Activated T-helper 17 cell treated with anti-CD3 and anti-CD28 coated beads, Interleukin-2, amount 50 U/mL, for 72 hours (primary cell): Measurements from ENCODE around the gene C6orf62. TPM values are rescaled to one million over a fixed set of nuclear protein-coding genes. Genes with fewer than 3 reads are reported as not detected.
"Not testable (repeated sequence)": the region's sequence is repeated elsewhere in the genome, so short reads cannot be mapped to it uniquely, and the experiment has no call there.

Source experiments
- ATAC-seq: fragments of 150-1000 bp; cut with Tn5 transposase; replicated peaks from 2 replicates; pipeline ENCODE4 v1.10.0; 2021; ENCODE audit warnings: mild to moderate bottlenecking, moderate library complexity
- H3K27ac Mint-ChIP-seq: one replicate; pipeline ENCODE4 v1.8.0; 2022; ENCODE audit warnings: mixed read lengths
- H3K27me3 Mint-ChIP-seq: one replicate; pipeline ENCODE4 v1.8.0; 2022; ENCODE audit warnings: mixed read lengths
- H3K36me3 Mint-ChIP-seq: one replicate; pipeline ENCODE4 v1.8.0; 2022; ENCODE audit warnings: low read depth, mild to moderate bottlenecking, mixed read lengths
- H3K4me1 Mint-ChIP-seq: one replicate; pipeline ENCODE4 v1.8.0; 2022; ENCODE audit warnings: mixed read lengths
- H3K4me3 Mint-ChIP-seq: one replicate; pipeline ENCODE4 v1.8.0; 2022; ENCODE audit warnings: mild to moderate bottlenecking, mixed read lengths
- H3K9me3 Mint-ChIP-seq: one replicate; pipeline ENCODE4 v1.8.0; 2022; ENCODE audit warnings: mixed read lengths
- total RNA-seq, 2 donors: library from RNA; stranded (reverse); gene quantifications; one replicate each; pipeline ENCODE4 v1.2.3, GENCODE V29; 2022

C6orf62 gene
- 100 to 1,000 TPM; 106 to 185 TPM for total RNA-seq

DNA sequence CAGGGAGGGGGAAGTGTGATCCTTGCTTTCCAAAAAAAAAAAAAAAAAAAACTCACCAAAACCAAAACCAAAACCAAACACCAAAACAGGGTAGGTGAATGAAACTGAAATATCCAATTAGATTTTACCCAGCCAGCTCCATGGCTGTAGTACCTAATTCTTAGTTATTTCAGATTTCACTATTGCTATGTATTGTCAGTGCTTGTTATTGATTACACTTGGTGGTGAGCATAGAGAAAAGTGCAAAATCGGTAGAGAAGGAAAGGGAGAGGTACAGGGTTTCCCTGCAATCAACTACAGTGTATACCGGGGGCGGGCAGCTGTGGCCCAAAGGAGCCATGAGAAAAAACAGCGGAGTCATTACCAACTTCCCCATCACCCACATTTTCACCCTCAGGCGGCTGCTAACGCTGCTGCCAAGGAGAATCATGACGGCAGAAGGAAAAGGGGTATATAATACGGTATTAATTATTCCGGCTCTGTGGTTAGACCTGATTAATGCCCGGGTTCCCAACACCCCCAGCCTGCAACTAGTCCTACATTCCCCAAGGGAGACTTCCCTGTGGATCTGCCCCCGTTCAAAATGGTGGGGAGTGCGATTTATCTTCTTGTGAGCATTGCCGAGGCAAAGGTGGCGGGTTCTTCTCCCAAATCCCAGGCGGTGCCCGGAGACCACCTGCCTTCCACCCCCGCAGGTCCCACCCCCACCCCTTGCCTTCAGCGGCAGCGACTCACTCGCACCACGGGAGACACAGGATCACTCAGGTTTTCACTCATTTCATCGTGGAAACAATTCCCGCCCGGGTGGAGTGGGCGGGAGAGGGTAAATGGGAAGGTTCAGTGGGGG, at the start of gene C6orf62:
C6orf62 (minus strand) TSS at position 30 of the 847 bp plus-strand sequence. CDS start 486 bp downstream, outside the sequence.
- peaks cover 71% of the 10 kb centered on the region for H3K36me3 Mint-ChIP-seq
- peak; percentile 35 for ATAC-seq

DNA sequence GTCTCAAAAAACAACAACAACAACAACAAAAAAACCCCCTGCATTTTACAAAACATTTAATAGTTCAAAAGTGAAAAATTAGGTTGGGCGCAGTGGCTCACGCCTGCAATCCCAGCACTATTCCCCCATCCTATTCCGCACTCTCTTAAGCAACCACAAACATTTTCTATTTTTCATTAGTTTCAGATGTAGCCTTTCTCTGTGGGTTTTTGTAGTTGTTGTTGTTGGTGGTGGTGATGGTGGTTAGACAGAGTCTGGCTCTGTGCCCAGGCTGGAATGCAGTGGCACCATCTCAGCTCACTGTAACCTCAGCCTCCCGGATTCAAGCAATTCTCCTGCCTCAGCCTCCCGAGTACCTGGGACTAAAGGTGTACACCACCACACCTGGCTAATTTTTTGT, 49.4 kb upstream of the C6orf62 start:
- ATAC-seq, result no peak
- no peaks in the 10 kb centered on the region for H3K27me3 Mint-ChIP-seq
- H3K27ac Mint-ChIP-seq, result no peak overlapping the region
- no peak overlapping the region for H3K4me3 Mint-ChIP-seq
- H3K4me1 Mint-ChIP-seq, result no peaks in the 10 kb centered on the region
- H3K36me3 Mint-ChIP-seq, result no peaks in the 10 kb centered on the region
- no peaks in the 10 kb centered on the region for H3K9me3 Mint-ChIP-seq

More for the DNA sequence above, at the start of gene C6orf62:
- Mint-ChIP-seq H3K27me3 (no peaks in the 10 kb centered on the region), H3K27ac (peak within 1 kb of the TSS; percentile 99), H3K4me3 (peak within 1 kb of the TSS; percentile 79), H3K4me1 (peaks cover 16% of the 10 kb centered on the region), H3K9me3 (no peaks in the 10 kb centered on the region)

DNA sequence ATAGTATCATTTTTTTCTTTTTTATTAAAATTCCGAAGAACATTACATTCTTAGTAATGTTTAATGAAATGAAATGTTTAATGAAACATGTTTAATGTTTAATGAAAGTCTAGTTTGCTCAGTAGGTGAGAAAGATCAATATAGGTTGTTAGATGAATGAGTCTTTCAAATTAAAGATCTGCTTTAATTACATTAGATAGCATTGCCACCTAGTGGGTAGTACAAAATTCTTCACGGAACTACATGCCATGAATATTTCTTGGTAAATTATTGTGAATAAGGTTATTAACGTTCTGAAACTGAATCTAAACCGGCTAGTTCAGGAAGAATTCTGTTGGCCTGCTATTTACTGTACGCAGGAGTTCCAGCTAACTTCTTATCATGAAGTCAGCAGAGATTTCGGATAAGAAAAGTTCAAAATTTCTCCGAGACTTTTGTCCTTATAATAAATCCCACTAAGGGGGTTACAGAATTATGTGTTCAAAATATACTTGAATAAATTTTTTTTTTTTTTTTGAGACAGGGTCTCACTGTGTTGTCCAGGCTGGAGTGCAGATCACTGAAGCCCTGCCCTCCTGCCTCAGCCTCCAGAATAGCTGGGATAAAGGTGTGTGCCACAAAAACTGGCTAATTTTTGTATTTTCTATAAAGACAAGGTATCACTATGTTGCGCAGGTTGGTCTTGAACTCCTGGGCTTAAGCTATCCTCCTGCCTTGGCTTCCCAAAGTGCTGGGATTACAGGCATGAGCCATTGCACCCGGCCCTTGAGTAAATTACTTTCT, 47.9 kb upstream of the C6orf62 start:
- no peak overlapping the region for H3K4me3 Mint-ChIP-seq
- no peaks in the 10 kb centered on the region for H3K9me3 Mint-ChIP-seq
- no peaks in the 10 kb centered on the region for H3K27me3 Mint-ChIP-seq
- H3K4me1 Mint-ChIP-seq, result no peaks in the 10 kb centered on the region
- H3K36me3 Mint-ChIP-seq, result no peaks in the 10 kb centered on the region
- no peak overlapping the region for H3K27ac Mint-ChIP-seq
- ATAC-seq, result peak; percentile 62

DNA sequence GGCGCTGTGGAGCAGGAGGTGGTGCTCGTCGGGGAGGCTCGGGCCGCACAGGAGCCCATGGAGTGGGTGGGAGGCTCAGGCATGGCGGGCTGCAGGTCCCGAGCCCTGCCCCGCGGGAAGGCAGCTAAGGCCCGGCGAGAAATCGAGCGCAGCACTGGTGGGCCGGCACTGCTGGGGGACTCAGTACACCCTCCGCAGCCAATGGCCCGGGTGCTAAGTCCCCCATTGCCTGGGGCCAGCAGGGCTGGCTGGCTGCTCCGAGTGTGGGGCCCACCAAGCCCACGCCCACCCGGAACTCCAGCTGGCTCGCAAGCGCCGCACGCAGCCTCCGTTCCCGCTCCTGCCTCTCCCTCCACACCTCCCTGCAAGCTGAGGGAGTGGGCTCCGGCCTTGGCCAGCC, 47.0 kb upstream of the C6orf62 start:
- H3K36me3 Mint-ChIP-seq, H3K27ac Mint-ChIP-seq, H3K4me3 Mint-ChIP-seq, H3K4me1 Mint-ChIP-seq, H3K27me3 Mint-ChIP-seq, H3K9me3 Mint-ChIP-seq, ATAC-seq: not testable (repeated sequence)

DNA sequence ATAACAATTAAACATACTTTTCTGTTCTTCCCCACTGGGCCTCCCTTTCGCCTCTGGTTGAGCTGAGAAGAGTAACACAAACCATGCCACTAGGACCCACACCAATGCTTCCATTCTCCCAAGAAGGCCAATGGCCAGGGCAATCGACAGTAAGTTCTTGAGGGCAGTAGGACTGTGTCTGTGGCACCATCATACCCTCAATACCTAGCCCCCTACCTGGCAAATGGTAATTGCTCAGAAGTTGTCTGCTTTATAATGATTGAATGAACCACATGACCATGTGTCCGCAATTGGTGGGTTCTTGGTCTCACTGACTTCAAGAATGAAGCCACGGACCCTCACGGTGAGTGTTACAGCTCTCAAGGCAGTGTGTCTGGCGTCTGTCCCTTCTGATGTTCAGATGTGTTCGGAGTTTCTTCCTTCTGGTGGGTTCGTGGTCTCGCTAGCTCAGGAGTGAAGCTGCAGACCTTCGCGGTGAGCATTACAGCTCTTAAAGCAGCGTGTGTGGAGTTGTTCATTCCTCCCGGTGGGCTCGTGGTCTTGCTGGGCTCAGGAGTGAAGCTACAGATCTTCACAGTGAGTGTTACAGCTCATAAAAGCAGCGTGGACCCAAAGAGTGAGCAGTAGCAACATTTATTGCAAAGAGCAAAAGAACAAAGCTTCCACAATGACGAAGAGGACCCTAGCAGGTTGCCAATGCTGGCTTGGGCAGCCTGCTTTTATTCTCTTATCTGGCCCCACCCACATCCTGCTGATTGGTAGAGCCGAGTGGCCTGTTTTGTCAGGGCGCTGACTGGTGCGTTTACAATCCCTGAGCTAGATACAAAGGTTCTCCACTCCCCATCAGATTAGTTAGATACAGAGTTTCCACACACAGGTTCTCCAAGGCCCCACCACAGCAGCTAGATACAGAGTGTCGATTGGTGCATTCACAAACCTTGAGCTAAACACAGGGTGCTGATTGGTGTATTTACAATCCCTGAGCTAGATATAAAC, 46.2 kb upstream of the C6orf62 start:
- H3K4me3 Mint-ChIP-seq, H3K4me1 Mint-ChIP-seq, H3K27me3 Mint-ChIP-seq: not testable (repeated sequence)

DNA sequence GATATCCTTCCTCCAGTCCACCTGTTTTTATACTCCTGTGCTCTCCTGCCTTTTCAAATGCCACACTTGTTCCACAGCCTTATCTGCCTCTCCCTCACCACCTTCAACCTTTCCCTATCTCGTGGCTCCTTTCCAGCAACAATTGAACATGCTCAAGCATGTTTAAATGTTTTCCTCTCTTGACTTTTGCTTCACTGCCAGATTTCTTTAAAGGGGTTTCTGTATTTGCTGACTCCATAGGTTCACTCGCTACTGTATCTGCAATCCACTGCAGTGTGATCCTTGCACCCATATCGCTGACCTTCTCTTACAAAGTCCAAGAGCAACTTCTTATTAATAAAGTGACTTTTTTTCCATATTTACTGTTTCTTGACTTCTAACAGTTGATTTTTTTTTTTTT, 44.6 kb upstream of the C6orf62 start:
- ATAC-seq, result no peak
- Mint-ChIP-seq H3K36me3 (no peaks in the 10 kb centered on the region), H3K27ac (no peak overlapping the region), H3K4me1 (no peaks in the 10 kb centered on the region), H3K4me3 (no peak overlapping the region), H3K9me3 (no peaks in the 10 kb centered on the region), H3K27me3 (no peaks in the 10 kb centered on the region)

More for the DNA sequence above, 46.2 kb upstream of the C6orf62 start:
- H3K27ac Mint-ChIP-seq, H3K9me3 Mint-ChIP-seq, H3K36me3 Mint-ChIP-seq, ATAC-seq: not testable (repeated sequence)

DNA sequence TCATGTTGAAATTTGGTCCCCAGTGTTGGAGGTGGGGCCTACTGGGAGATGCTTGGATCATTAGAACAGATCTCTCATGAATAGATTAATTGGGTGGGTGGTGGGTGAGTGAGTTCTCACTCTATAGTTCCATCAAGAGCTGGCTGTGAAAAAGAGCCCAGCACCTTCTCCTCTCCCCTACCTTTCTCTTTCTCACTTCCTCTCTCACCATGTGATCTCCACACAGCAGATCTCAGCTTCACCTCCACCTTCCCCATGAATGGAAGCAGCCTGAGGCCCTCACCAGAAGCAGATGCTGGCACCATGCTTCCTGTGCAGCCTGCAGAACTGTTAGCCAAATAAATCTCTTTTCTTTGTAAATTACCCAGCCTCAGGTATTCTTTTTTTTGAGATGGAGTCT, 42.9 kb upstream of the C6orf62 start:
- no peak for ATAC-seq
- H3K27ac Mint-ChIP-seq, result no peak overlapping the region
- H3K36me3 Mint-ChIP-seq, result no peaks in the 10 kb centered on the region
- no peaks in the 10 kb centered on the region for H3K4me1 Mint-ChIP-seq
- H3K9me3 Mint-ChIP-seq, result no peaks in the 10 kb centered on the region
- no peak overlapping the region for H3K4me3 Mint-ChIP-seq
- no peaks in the 10 kb centered on the region for H3K27me3 Mint-ChIP-seq

DNA sequence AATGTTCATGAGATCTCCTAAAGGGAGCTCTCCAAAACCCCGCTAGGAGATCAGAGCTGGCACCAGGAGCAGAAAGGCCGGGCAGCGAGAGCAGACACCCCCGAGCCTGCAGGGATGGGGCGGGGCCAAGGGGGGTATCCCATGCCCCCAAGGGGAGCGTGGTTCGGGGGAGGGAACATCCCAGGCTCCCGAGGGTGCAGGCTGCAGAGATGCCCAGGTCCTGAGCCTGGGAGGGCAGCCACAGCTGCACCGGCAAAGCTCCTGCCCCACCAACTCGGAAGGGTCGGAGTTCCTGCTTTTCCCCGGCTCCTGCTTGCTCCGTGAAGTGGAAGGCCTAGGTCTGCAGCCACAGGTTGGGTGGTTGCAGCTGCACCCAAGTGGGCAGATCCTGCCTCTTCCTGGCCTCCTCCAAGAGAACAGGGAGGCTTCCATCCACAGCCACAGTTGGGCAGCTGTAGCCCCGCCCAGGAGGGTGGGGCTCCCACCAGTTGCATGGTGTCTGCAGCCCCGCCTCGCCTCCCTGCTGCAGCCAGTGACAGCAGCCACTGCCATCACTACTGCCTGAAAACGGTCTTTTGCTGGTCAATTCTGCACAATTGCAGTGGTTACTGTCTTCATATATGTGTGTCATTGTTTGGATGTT, 42.4 kb upstream of the C6orf62 start:
- Mint-ChIP-seq H3K4me3 (no peak overlapping the region), H3K4me1 (no peaks in the 10 kb centered on the region), H3K27me3 (no peaks in the 10 kb centered on the region), H3K27ac (no peak overlapping the region), H3K9me3 (no peaks in the 10 kb centered on the region), H3K36me3 (no peaks in the 10 kb centered on the region)
- ATAC-seq, result peak; percentile 52

DNA sequence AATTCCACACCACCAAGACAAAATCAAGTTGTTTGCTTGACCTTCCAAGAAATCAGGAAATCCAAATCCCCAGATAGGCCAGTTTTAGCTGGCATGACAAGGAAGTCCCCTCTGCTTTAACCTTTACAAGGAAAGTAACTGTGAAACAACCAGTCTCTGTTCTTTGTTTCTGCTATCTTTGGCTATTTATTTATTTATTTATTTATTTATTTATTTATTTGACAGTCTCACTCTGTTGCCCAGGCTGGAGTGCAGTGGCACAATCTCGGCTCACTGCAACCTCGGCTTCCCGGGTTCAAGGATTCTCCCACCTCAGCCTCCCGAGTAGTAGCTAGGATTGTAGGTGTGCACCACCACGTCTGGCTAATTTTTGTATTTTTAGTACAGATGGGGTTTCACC, 41.3 kb upstream of the C6orf62 start:
- H3K27me3 Mint-ChIP-seq, result no peaks in the 10 kb centered on the region
- ATAC-seq, result no peak
- no peak overlapping the region for H3K27ac Mint-ChIP-seq
- no peaks in the 10 kb centered on the region for H3K36me3 Mint-ChIP-seq
- H3K4me3 Mint-ChIP-seq, result no peak overlapping the region
- H3K9me3 Mint-ChIP-seq, result no peaks in the 10 kb centered on the region
- no peaks in the 10 kb centered on the region for H3K4me1 Mint-ChIP-seq

DNA sequence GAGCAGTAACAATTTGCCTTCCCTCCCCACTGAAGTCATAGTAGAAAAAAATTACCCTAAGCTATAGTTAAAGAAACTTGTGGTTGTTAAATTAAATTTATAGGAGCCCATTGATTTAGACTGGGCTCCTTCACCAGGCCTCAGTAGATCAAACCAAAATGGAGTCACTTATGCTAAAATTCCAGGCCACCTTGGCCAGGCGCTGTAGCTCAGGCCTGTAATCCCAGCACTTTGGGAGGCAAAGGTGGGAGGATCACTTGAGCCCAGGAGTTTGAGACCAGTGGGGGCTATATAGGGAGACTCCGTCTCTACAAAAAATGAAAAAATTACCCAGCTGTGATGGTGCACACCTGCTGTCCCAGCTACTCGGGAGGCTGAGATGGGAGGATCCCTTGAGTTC, 40.8 kb upstream of the C6orf62 start:
- no peak overlapping the region for H3K27ac Mint-ChIP-seq
- H3K27me3 Mint-ChIP-seq, result no peaks in the 10 kb centered on the region
- H3K9me3 Mint-ChIP-seq, result no peaks in the 10 kb centered on the region
- no peak for ATAC-seq
- H3K4me1 Mint-ChIP-seq, result no peaks in the 10 kb centered on the region
- no peaks in the 10 kb centered on the region for H3K36me3 Mint-ChIP-seq
- no peak overlapping the region for H3K4me3 Mint-ChIP-seq

DNA sequence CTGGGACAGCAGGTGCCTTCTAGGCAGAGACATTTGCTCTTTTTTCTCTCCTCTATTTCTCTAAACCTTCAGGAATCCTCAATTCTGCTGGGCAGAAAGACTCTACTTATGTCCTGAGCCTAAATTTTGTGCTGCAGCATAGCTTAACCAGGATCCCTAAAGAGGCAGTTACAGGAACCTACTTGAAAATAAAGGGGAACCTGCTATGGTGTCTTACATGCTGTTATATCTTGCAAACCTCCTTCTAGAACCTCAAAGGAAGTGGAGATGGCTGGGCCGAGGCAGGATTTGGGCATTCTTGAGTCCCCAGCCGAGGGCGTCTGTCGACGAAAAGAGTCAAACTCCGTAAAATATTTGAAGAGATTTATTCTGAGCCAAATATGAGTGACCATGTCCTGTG, 38.7 kb upstream of the C6orf62 start:
- H3K4me3 Mint-ChIP-seq, result no peak overlapping the region
- no peaks in the 10 kb centered on the region for H3K27me3 Mint-ChIP-seq
- no peaks in the 10 kb centered on the region for H3K9me3 Mint-ChIP-seq
- ATAC-seq, result no peak
- H3K27ac Mint-ChIP-seq, result no peak overlapping the region
- no peaks in the 10 kb centered on the region for H3K36me3 Mint-ChIP-seq
- no peaks in the 10 kb centered on the region for H3K4me1 Mint-ChIP-seq

DNA sequence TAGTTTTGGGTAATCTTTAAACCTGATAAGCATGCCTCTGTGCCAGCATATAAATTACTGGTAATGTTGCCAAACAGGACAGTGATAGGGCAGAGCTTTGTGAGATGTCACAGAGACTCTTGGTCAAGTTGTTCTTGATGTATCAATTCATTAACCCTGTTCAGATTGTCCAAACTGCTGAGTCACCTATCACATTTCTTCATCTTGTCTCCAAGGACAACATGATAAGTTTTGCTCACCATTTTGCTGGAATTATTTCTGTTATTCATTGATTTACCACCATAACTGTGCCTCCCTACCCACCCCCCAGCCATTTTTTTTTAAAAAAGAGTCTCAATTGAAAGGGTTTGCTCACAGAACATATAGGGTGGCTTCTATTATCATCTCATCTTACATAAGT, 36.3 kb upstream of the C6orf62 start:
- no peak overlapping the region for H3K27ac Mint-ChIP-seq
- ATAC-seq, result no peak
- H3K4me1 Mint-ChIP-seq, result no peaks in the 10 kb centered on the region
- H3K4me3 Mint-ChIP-seq, result no peak overlapping the region
- no peaks in the 10 kb centered on the region for H3K27me3 Mint-ChIP-seq
- no peaks in the 10 kb centered on the region for H3K9me3 Mint-ChIP-seq
- H3K36me3 Mint-ChIP-seq, result no peaks in the 10 kb centered on the region

DNA sequence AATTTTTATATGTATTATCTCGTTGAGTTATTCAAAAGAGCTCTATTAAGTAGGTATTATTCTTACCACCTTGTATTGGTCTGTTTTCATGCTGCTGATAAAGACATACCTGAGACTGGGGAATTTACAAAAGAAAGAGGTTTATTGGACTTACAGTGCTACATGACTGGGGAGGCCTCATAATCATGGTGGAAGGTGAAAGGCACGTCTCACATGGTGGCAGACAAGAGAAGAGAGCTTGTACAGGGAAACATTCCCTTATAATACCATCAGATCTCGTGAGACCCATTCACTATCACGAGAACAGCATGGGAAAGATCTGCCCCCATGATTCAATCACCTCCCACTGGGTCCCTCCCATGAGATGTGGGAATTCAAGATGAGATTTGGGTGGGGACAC, 35.4 kb upstream of the C6orf62 start:
- not testable (repeated sequence) for H3K36me3 Mint-ChIP-seq, H3K27me3 Mint-ChIP-seq, H3K4me3 Mint-ChIP-seq, H3K9me3 Mint-ChIP-seq, H3K4me1 Mint-ChIP-seq, H3K27ac Mint-ChIP-seq, ATAC-seq

DNA sequence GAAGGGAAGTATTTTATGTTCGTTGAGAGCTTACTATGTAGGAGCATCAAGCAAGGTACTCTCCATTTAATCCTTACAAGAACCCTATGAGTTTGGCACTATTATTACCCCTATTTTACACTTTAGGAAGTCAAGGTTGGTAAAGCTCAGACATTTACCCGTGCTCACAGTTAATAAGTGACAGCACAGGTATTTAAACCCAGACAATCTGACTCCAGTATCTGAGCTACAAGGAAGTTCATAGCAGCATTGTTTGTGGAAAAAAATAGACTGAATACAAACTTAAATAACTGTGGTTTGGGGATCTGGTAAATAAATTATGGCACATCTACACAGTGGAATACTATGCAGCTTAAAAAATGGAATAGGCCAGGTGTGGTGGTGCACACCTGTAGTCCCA, 34.6 kb upstream of the C6orf62 start:
- Mint-ChIP-seq H3K9me3 (no peaks in the 10 kb centered on the region), H3K27me3 (peaks cover 8% of the 10 kb centered on the region), H3K27ac (no peak overlapping the region), H3K4me1 (no peaks in the 10 kb centered on the region), H3K36me3 (no peaks in the 10 kb centered on the region), H3K4me3 (no peak overlapping the region)
- no peak for ATAC-seq
